Fibroblast of lung (primary cell): ENCODE data around the gene TNS3. TPM values are rescaled to one million over a fixed set of nuclear protein-coding genes. Genes with fewer than 3 reads are reported as not detected.
A peak's percentile ranks its signal among the peaks of the same experiment; 100 is the strongest.

ENCODE experiments used
- DNase-seq, 2 donors: peaks; one replicate each; pipeline versions ENCODE4 v3.0.0 to v3.0.0-alpha.2; 2010; ENCODE audit warnings: low read depth in 2 of 2
- H2AFZ ChIP-seq: 2 replicates; pipeline ENCODE4 v1.5.1; 2012; ENCODE audit warnings: low read length, control low read depth, inconsistent platforms
- H3K27ac ChIP-seq: 2 replicates; pipeline ENCODE4 v1.5.1; 2011; ENCODE audit warnings: low read length, control low read depth; ENCODE audit not compliant: insufficient read depth
- H3K27me3 ChIP-seq: 2 replicates; pipeline ENCODE4 v1.5.1; 2011; ENCODE audit warnings: mild to moderate bottlenecking, low read length; ENCODE audit not compliant: control insufficient read depth, insufficient read depth
- H3K36me3 ChIP-seq: 2 replicates; pipeline ENCODE4 v1.5.1; 2011; ENCODE audit warnings: low read length; ENCODE audit not compliant: control insufficient read depth, insufficient read depth
- H3K4me1 ChIP-seq: 2 replicates; pipeline ENCODE4 v1.5.1; 2011; ENCODE audit warnings: low read length; ENCODE audit not compliant: control insufficient read depth, insufficient read depth; ENCODE audit errors: extremely low read depth
- H3K4me2 ChIP-seq: 2 replicates; pipeline ENCODE4 v1.5.1; 2011; ENCODE audit warnings: low read length, control low read depth; ENCODE audit not compliant: insufficient read depth; ENCODE audit errors: extremely low read depth
- H3K4me3 ChIP-seq, 4 experiments: fragments of 200-600 bp in 1 of 4; sonication (generic) in 1 of 4; replicated peaks in 1 of 4; 2 replicates each; pipeline ENCODE4 v1.5.1; 2011 to 2016; ENCODE audit warnings: low read length in 4 of 4, low read depth in 3 of 4, mild to moderate bottlenecking in 3 of 4, control low read depth in 2 of 4, inconsistent platforms in 1 of 4, mixed read lengths in 1 of 4; ENCODE audit not compliant: insufficient read depth in 1 of 4; ENCODE audit errors: control extremely low read depth in 1 of 4
- H3K79me2 ChIP-seq: 2 replicates; pipeline ENCODE4 v1.5.1; 2012; ENCODE audit warnings: mild to moderate bottlenecking, low read length, inconsistent platforms; ENCODE audit not compliant: control insufficient read depth, insufficient read depth
- H3K9ac ChIP-seq: 2 replicates; pipeline ENCODE4 v1.5.1; 2011; ENCODE audit warnings: mild to moderate bottlenecking, low read length, control low read depth; ENCODE audit not compliant: insufficient read depth
- H3K9me3 ChIP-seq: 2 replicates; pipeline ENCODE4 v1.5.1; 2012; ENCODE audit warnings: low read depth, low read length; ENCODE audit not compliant: control insufficient read depth, insufficient read depth
- H4K20me1 ChIP-seq: 2 replicates; pipeline ENCODE4 v1.5.1; 2011; ENCODE audit warnings: low read length; ENCODE audit not compliant: control insufficient read depth, insufficient read depth; ENCODE audit errors: extremely low read depth
- CTCF ChIP-seq, 2 donors: IDR thresholded peaks in 1 of 2; conservative IDR thresholded peaks in 1 of 2; 1 replicate in 1 of 2; 2 replicates in 1 of 2; pipeline ENCODE4 v1.5.1; 2011 to 2012; ENCODE audit warnings: low read length in 2 of 2, control low read depth in 1 of 2, inconsistent platforms in 1 of 2, low read depth in 1 of 2, mild to moderate bottlenecking in 1 of 2
- EZH2 ChIP-seq: IDR thresholded peaks from 2 replicates; pipeline ENCODE4 v1.5.1; 2012; ENCODE audit warnings: low read length, control low read depth, mild to moderate bottlenecking; ENCODE audit errors: missing control alignments
- polyA plus RNA-seq, 2 donors: library from polyadenylated mRNA; depleted of rRNA in 1 of 2; stranded (reverse) in 1 of 2; unstranded in 1 of 2; fragments of >200 nt; gene quantifications; 2 replicates each; pipeline ENCODE4 v1.2.1, GENCODE V29; 2011 to 2012; ENCODE audit warnings: missing spikeins in 1 of 2
- total RNA-seq: library from RNA; depleted of rRNA; stranded (reverse); fragments of >200 nt; gene quantifications from 2 replicates; pipeline ENCODE4 v1.2.1, GENCODE V29; 2014

TNS3 gene
- total and polyA plus RNA-seq, 2 donors (not counting 1 experiment from before 2014, with no cell fraction given): 74.4 to 88.8 TPM

- no peak overlapping the region for H3K9ac ChIP-seq
- H3K27ac ChIP-seq: no peak overlapping the region
- peaks cover 11% of the 10 kb centered on the region for H3K79me2 ChIP-seq
- H4K20me1 ChIP-seq: no peaks in the 10 kb centered on the region
- H3K36me3 ChIP-seq: no peaks in the 10 kb centered on the region
- H3K9me3 ChIP-seq: no peaks in the 10 kb centered on the region
- TF ChIP-seq CTCF (conservative IDR thresholded peaks at IDR 0.05 in 1 of 2, IDR thresholded peaks at IDR 0.05 in 1 of 2; ENCODE audit: low read depth in 1 of 2, low read length in 2 of 2) (no peak), EZH2 (no peak)
- H3K4me1 ChIP-seq: peaks cover 11% of the 10 kb centered on the region
- H2AFZ ChIP-seq: no peak overlapping the region
- peak in 1 of 2 donors; percentile 57 for DNase-seq
- peak overlapping the region; percentile 15 to 56 (median 37) for H3K4me3 ChIP-seq
- H3K27me3 ChIP-seq: no peaks in the 10 kb centered on the region
- H3K4me2 ChIP-seq: peak overlapping the region; percentile 79
These were observed 43.9 kb downstream of the TNS3 start for GRCh38 chr7:47537716-47538675.

GRCh38 chr7:47536661-47537611, 45.0 kb downstream of the TNS3 start:
- Histone ChIP-seq H3K4me2 (peak overlapping the region; percentile 79), H3K9ac (peak overlapping the region; percentile 55), H3K27ac (no peak overlapping the region), H2AFZ (no peak overlapping the region), H3K36me3 (no peaks in the 10 kb centered on the region), H3K27me3 (no peaks in the 10 kb centered on the region), H3K9me3 (no peaks in the 10 kb centered on the region), H3K4me1 (peaks cover 11% of the 10 kb centered on the region), H3K4me3 (peak overlapping the region in 3 of 4 experiments; percentile 23 to 56 (median 51)), H3K79me2 (peaks cover 15% of the 10 kb centered on the region), H4K20me1 (no peaks in the 10 kb centered on the region)
- TF ChIP-seq CTCF (conservative IDR thresholded peaks at IDR 0.05 in 1 of 2, IDR thresholded peaks at IDR 0.05 in 1 of 2; ENCODE audit: low read depth in 1 of 2, low read length in 2 of 2) (no peak), EZH2 (peak; percentile 15)
- DNase-seq: peak; percentile 76 to 85
